ENCODE results near the gene FAM25A.
"Not testable (repeated sequence)": the region's sequence is repeated elsewhere in the genome, so short reads cannot be mapped to it uniquely, and the experiment has no call there.

FAM25A gene

DNA sequence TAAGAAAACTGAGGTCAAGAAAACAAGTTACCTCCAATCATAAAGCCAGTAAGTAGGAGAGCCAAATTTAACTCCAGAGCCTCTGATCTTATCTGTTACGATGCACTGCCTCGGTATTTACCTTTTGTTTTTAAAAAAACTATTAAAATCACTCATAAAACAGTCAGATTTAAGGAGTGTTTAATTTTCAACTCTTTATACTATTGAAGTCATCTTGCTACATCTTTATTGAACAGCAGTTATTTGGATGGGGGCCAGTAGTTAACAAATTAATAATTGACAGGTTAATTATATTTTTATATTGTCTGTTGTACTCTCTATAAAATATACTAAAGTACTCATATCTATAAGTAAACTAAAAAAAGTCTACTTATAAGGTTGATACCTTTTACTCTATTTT, 27.2 kb upstream of the FAM25A start:
- TF ChIP-seq, protein P1, sequence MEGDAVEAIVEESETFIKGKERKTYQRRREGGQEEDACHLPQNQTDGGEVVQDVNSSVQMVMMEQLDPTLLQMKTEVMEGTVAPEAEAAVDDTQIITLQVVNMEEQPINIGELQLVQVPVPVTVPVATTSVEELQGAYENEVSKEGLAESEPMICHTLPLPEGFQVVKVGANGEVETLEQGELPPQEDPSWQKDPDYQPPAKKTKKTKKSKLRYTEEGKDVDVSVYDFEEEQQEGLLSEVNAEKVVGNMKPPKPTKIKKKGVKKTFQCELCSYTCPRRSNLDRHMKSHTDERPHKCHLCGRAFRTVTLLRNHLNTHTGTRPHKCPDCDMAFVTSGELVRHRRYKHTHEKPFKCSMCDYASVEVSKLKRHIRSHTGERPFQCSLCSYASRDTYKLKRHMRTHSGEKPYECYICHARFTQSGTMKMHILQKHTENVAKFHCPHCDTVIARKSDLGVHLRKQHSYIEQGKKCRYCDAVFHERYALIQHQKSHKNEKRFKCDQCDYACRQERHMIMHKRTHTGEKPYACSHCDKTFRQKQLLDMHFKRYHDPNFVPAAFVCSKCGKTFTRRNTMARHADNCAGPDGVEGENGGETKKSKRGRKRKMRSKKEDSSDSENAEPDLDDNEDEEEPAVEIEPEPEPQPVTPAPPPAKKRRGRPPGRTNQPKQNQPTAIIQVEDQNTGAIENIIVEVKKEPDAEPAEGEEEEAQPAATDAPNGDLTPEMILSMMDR (conservative IDR thresholded peaks at IDR 0.05; ENCODE audit: low read depth, low read length) = no peak
- H3K4me3 ChIP-seq (ENCODE audit: low read length) = no peak overlapping the region
- DNase-seq (ENCODE audit: low read depth) = no peak

DNA sequence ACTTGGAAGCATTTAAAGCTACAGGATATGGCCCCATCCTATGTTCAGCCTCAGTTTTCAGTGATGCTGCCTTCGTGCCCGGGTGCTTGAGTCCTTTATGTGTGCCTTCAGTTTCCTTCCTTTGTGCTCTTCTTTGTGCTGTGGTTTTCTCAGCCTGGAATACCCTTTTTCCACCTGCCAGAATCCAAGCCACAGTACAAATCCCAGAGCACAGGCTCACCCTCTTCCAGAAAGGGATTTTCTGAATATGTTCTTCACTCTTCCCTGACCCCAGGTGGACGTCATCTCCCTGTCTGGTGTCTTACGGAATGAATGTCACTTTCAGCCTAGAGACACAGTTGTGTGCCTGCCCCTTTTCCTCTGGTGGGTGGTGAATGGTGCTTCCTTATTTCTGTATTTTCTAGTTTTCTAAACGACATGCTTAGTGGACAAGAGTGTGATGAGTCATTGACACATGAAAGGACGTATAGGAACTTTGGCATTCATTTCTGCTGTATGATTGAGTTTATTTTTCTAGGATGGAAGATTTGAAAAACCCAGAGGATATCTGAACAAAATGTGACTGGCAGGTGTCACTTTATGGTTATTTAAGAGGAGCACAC, 20.2 kb upstream of the FAM25A start:
- not testable (repeated sequence) for H3K4me3 ChIP-seq (ENCODE audit: low read length); DNase-seq (ENCODE audit: low read depth)

DNA sequence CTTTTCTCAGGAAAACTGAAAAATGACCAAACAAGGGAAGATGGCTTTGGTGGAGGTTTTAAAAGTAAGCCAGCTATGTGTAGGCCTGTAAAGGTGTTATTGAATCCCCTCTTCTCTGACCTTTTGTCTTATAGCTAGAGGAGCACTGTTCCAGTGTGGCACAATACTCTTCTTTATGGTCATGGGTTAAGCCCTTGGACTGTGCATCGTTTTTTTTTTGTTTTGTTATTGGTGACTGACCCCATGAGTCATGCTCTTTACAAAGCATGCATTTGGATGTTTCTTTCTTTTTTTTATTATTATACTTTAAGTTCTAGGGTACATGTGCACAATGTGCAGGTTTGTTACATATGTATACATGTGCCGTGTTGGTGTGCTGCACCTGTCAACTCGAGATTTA, 19.6 kb upstream of the FAM25A start:
- TF ChIP-seq, protein P1 (conservative IDR thresholded peaks at IDR 0.05; ENCODE audit: low read depth, low read length) = no peak
- no peak for DNase-seq (ENCODE audit: low read depth)
- no peak overlapping the region for H3K4me3 ChIP-seq (ENCODE audit: low read length)

- not testable (repeated sequence) for H3K4me3 ChIP-seq (ENCODE audit: low read length); DNase-seq (ENCODE audit: low read depth)
Measured at GRCh38 chr10:87007124-87007523, 13.0 kb upstream of the FAM25A start.

GRCh38 chr10:87007674-87008073, 12.4 kb upstream of the FAM25A start:
- H3K4me3 ChIP-seq (ENCODE audit: low read length); DNase-seq (ENCODE audit: low read depth): not testable (repeated sequence)

DNA sequence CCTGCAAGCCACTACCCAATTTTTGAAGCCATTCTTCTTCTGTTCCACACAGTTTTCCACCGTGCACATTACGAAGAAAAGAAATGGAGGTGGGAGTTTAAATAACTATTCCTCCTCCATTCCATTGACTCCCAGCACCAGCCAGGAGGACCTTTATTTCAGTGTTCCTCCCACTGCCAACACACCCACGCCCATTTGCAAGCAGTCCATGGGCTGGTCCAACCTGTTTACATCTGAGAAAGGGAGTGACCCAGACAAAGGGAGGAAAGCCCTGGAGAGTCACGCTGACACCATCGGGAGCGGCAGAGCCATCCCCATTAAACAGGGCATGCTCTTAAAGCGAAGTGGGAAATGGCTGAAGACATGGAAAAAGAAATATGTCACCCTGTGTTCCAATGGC, 11.8 kb upstream of the FAM25A start:
- not testable (repeated sequence) for H3K4me3 ChIP-seq (ENCODE audit: low read length); DNase-seq (ENCODE audit: low read depth)

- H3K4me3 ChIP-seq (ENCODE audit: low read length); DNase-seq (ENCODE audit: low read depth): not testable (repeated sequence)
Measured at GRCh38 chr10:87009134-87009696, 10.9 kb upstream of the FAM25A start.

- not testable (repeated sequence) for DNase-seq (ENCODE audit: low read depth); H3K4me3 ChIP-seq (ENCODE audit: low read length)
Measured at GRCh38 chr10:87013528-87013927, 6.6 kb upstream of the FAM25A start.

- H3K4me3 ChIP-seq (ENCODE audit: low read length); DNase-seq (ENCODE audit: low read depth): not testable (repeated sequence)
Measured at GRCh38 chr10:87014986-87015716, 4.9 kb upstream of the FAM25A start.

GRCh38 chr10:87018127-87018526, 2.0 kb upstream of the FAM25A start:
- H3K4me3 ChIP-seq (ENCODE audit: low read length); DNase-seq (ENCODE audit: low read depth): not testable (repeated sequence)

DNA sequence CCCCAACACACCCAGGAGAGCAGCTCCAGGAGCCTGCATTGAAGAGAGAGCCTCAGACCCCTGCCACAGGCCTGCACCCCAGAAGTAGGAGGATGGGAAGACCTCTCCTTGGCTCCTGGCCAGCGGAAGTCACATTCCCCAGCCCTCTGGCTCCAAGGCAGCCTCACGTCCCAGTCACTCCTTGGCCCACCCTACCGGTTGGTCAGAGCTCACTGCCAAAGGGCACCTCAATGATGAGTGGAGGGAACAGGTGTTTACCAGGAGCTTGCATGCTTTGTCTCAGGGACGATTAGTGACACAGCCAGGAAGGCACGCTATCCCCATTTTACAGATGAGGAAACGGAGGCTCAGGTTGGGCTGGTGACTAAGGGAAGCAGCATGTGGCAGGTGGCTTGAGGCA, 1.0 kb upstream of the FAM25A start:
- not testable (repeated sequence) for DNase-seq (ENCODE audit: low read depth); H3K4me3 ChIP-seq (ENCODE audit: low read length)

- not testable (repeated sequence) for H3K4me3 ChIP-seq (ENCODE audit: low read length); DNase-seq (ENCODE audit: low read depth)
Measured at GRCh38 chr10:87019504-87019903, 590 bp upstream of the FAM25A start.

GRCh38 chr10:87025285-87025958, 5.3 kb downstream of the FAM25A start:
- not testable (repeated sequence) for H3K4me3 ChIP-seq (ENCODE audit: low read length)
- DNase-seq (ENCODE audit: low read depth) = peak; percentile 10

DNA sequence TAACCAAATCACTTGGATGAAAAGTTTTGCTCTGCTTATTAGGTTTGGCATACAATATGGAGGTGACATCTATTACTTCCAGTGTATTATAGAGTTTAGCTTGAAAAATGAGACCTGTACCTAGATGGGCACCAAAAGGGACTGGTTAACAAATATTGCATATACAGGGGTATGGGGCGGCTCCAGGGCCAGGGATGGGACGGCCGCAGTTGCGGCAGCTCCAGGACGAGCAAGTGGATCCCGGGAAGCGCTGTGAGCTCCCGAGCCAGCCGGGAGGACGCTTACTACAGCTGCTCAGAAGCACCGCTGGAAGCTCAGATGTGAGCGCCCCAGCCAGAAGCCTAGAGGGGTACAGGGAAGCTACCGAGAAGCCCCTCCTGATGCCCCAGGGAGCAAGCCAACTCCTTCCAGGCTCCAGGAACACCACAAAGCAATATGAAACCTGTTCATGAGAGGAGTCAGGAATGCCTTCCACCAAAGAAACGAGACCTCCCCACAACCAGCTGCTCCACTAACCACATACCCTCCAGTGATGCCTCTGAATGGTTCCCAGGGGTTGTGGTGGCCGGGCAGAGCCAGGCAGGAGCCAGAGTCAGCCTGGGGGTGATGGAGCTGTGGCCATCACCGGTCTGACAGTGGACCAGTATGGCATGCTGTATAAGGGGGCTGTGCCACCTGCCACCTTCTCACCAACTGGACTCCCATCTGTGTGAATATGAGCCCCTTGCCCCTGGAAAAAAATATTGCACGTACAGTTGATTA, 6.8 kb downstream of the FAM25A start:
- DNase-seq (ENCODE audit: low read depth); H3K4me3 ChIP-seq (ENCODE audit: low read length): not testable (repeated sequence)

DNA sequence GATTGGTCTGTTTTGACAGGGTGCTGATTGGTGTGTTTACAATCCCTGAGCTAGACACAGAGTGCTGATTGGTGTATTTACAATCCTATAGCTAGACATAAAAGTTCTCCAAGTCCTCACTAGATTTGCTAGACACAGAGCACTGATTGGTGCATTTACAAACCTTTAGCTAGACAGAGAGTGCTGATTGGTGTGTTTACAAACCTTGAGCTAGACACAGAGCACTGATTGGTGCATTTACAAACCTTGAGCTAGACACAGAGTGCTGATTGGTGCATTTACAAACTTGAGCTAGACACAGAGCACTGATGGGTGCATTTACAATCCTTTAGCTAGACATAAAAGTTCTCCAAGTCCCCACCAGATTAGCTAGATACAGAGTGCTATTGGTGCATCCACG, 10.3 kb downstream of the FAM25A start:
- DNase-seq (ENCODE audit: low read depth) = not testable (repeated sequence)

More for the DNA sequence above, 10.3 kb downstream of the FAM25A start:
- H3K4me3 ChIP-seq (ENCODE audit: low read length) = not testable (repeated sequence)

Data from retinal pigment epithelial cell (primary cell).